OCI-LY7 (cell line): Measurements from ENCODE around the gene PEX14. TPM values are rescaled to one million over a fixed set of nuclear protein-coding genes. Genes with fewer than 3 reads are reported as not detected.
A peak's percentile ranks its signal among the peaks of the same experiment; 100 is the strongest.

Source experiments
- BruUV-seq: library from RNA; stranded (reverse); fragments of 400-500 nt; replicated peaks from 2 replicates; lab custom pipeline; 2021; lab: Mats Ljungman, UMichigan
- CTCF ChIA-PET: fragments of 300-600 bp; sonication (Branson Sonifier 250); formaldehyde crosslinking; loops from one replicate; lab custom pipeline; 2022; ENCODE audit warnings: antibody characterized with exemption; ENCODE audit not compliant: unreplicated experiment; lab: Charles Lee
- POLR2A ChIA-PET: fragments of 300-600 bp; sonication (Branson Sonifier 250); formaldehyde crosslinking; loops from one replicate; lab custom pipeline; 2022; ENCODE audit warnings: antibody characterized with exemption; lab: Charles Lee
- DNase-seq: peaks from one replicate; pipeline ENCODE4 v3.0.0-alpha.2; 2015; ENCODE audit warnings: low spot score
- H2AFZ ChIP-seq: fragments of 200-600 bp; sonication (generic), shearing (Covaris generic); 2 replicates; pipeline ENCODE4 v1.6.1; 2014; ENCODE audit warnings: mild to moderate bottlenecking, antibody characterized with exemption, low read length, moderate library complexity
- H3K27ac ChIP-seq: fragments of 200-600 bp; sonication (generic); 2 replicates; pipeline ENCODE4 v1.5.1; 2014; ENCODE audit warnings: mixed run types, low read depth, mild to moderate bottlenecking, moderate library complexity, low read length, inconsistent platforms; ENCODE audit not compliant: poor library complexity, severe bottlenecking
- H3K36me3 ChIP-seq: fragments of 200-600 bp; sonication (generic); 2 replicates; pipeline ENCODE4 v1.6.1; 2014; ENCODE audit warnings: mild to moderate bottlenecking, antibody characterized with exemption, low read length, moderate library complexity, mixed read lengths; ENCODE audit not compliant: insufficient read depth
- H3K4me1 ChIP-seq: fragments of 200-600 bp; sonication (generic); 2 replicates; pipeline ENCODE4 v1.5.1; 2014; ENCODE audit warnings: mild to moderate bottlenecking, low read length; ENCODE audit not compliant: insufficient read depth, poor library complexity, severe bottlenecking
- H3K4me2 ChIP-seq: fragments of 200-600 bp; sonication (generic); 2 replicates; pipeline ENCODE4 v1.6.1; 2014; ENCODE audit warnings: mild to moderate bottlenecking, low read length
- H3K4me3 ChIP-seq: fragments of 200-600 bp; sonication (generic); 2 replicates; pipeline ENCODE4 v1.5.1; 2014; ENCODE audit warnings: mild to moderate bottlenecking, low read depth, low read length; ENCODE audit not compliant: poor library complexity, severe bottlenecking
- H3K79me2 ChIP-seq: fragments of 200-600 bp; sonication (generic); 2 replicates; pipeline ENCODE4 v1.6.1; 2016; ENCODE audit warnings: low read depth, mild to moderate bottlenecking, low read length, moderate library complexity, mixed read lengths; ENCODE audit not compliant: insufficient read depth
- H3K9me2 ChIP-seq: fragments of 200-600 bp; sonication (generic); 2 replicates; pipeline ENCODE4 v1.6.1; 2016; ENCODE audit warnings: mild to moderate bottlenecking, low read length, mixed read lengths; ENCODE audit not compliant: insufficient read depth
- H3K9me3 ChIP-seq: fragments of 200-600 bp; sonication (generic); 2 replicates; pipeline ENCODE4 v1.6.1; 2014; ENCODE audit warnings: mild to moderate bottlenecking, mixed run types, low read length, mixed read lengths
- H4K20me1 ChIP-seq: fragments of 200-600 bp; sonication (generic); 2 replicates; pipeline ENCODE4 v1.6.1; 2014; ENCODE audit warnings: mild to moderate bottlenecking, antibody characterized with exemption, low read length, moderate library complexity, mixed read lengths; ENCODE audit not compliant: insufficient read depth
- CTCF ChIP-seq: fragments of 200-600 bp; sonication (generic); conservative IDR thresholded peaks from 2 replicates; pipeline ENCODE4 v1.5.1; 2014; ENCODE audit warnings: mild to moderate bottlenecking, antibody characterized with exemption, low read length, moderate library complexity, mixed read lengths
- EZH2phosphoT487 ChIP-seq: fragments of 200-600 bp; sonication (generic); IDR thresholded peaks from 2 replicates; pipeline ENCODE4 v1.6.1; 2018; ENCODE audit warnings: low read depth, borderline replicate concordance, mild to moderate bottlenecking, mixed run types, antibody characterized with exemption, low read length, moderate library complexity, mixed read lengths
- intact Hi-C: fragments of 100-400 bp; cut with micrococcal nuclease; formaldehyde crosslinking; loops from one replicate; pipeline ENCODE4 v1.10.0; 2022; ENCODE audit not compliant: unreplicated experiment
- total RNA-seq, 2 experiments: library from RNA; depleted of rRNA in 1 of 2; stranded (reverse); fragments of >200 nt in 1 of 2; shearing (Covaris generic) in 1 of 2; gene quantifications; 2 replicates each; pipeline ENCODE4 v1.2.3, GENCODE V29; 2014 to 2022

PEX14 gene
- total RNA-seq, 2 experiments from 2014 or later = 14.6 to 24.3 TPM

- intact Hi-C loops = no loop called here
- POLR2A ChIA-PET = interaction anchor here (0.6 kb wide), 1 partner anchor 14 kb away, joined by 3 read pairs; no protein-coding TSS in a partner anchor
- H3K4me1 ChIP-seq = no peaks in the 10 kb centered on the region
Observed at GRCh38 chr1:10513199-10513598, 38.4 kb downstream of the PEX14 start.

GRCh38 chr1:10514490-10515235, 39.9 kb downstream of the PEX14 start:
- Histone ChIP-seq H4K20me1 (peaks cover 16% of the 10 kb centered on the region; the same call in 1 of the 2 replicates), H3K36me3 (no peaks in the 10 kb centered on the region; the same call in 1 of the 2 replicates), H3K4me1 (no peaks in the 10 kb centered on the region), H3K4me2 (no peak overlapping the region), H3K4me3 (no peak overlapping the region), H3K79me2 (peaks cover 6% of the 10 kb centered on the region; the same call in 1 of the 2 replicates), H3K9me3 (no peaks in the 10 kb centered on the region), H3K27ac (no peak overlapping the region), H3K9me2 (no peaks in the 10 kb centered on the region), H2AFZ (no peak overlapping the region)
- intact Hi-C loops = no loop called here
- no peak for DNase-seq
- CTCF ChIA-PET = no interaction called here
- no TSS peak for BruUV-seq
- TF ChIP-seq CTCF (peak; percentile 40), EZH2phosphoT487 (no peak)
- POLR2A ChIA-PET = interaction anchor here (0.7 kb wide), 1 partner anchor 82 kb away, joined by 3 read pairs; no protein-coding TSS in a partner anchor

More at GRCh38 chr1:10513199-10513598, 38.4 kb downstream of the PEX14 start:
- Histone ChIP-seq H3K27ac (no peak overlapping the region), H2AFZ (no peak overlapping the region), H3K79me2 (peaks cover 6% of the 10 kb centered on the region; the same call in 1 of the 2 replicates), H3K4me2 (no peak overlapping the region), H4K20me1 (peaks cover 7% of the 10 kb centered on the region; the same call in 1 of the 2 replicates), H3K36me3 (no peaks in the 10 kb centered on the region; the same call in 1 of the 2 replicates), H3K9me2 (no peaks in the 10 kb centered on the region), H3K4me3 (no peak overlapping the region), H3K9me3 (no peaks in the 10 kb centered on the region)
- CTCF ChIA-PET = no interaction called here
- no TSS peak for BruUV-seq
- no peak for DNase-seq
- TF ChIP-seq CTCF = no peak
- no peak for TF ChIP-seq EZH2phosphoT487
